ENCODE results near the gene SPHK2.

DNA sequence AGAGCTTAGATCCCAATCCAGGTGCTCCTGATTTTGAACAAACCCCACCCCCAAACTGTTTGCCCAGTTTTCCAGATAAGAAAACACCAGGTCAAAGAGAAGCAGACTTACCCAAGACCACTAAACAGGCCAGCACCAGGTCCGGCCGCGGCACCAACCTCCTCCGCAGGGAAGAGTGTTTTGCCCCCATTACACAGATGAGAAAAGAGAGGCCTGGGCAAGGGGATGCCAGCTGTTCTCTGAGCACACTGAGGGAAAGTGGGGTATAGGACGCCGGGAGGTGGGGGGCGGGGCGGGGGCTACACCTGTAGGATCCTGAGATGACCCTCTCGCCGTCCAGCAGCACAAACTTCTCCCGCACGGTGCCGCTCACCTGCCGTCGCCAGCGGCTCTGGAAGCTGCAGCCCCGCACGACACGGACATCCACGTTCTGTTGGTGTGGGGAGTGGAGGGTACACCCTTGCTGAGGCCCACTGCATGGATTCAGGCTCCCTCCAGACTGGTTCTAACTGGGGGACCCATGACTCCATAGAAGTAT, 9.7 kb upstream of the SPHK2 start:
- TF ChIP-seq POLR2A (IDR thresholded peaks at IDR 0.05; ENCODE audit: low read depth, low read length) = no peak
- TF ChIP-seq POLR2AphosphoS5 (IDR thresholded peaks at IDR 0.05; ENCODE audit: low read depth, low read length) = no peak
- no peak for TF ChIP-seq TAF1 (IDR thresholded peaks at IDR 0.05; ENCODE audit: low read depth, low read length)
- no peak for TF ChIP-seq PAX5 (IDR thresholded peaks at IDR 0.05; ENCODE audit: insufficient read depth, low read length, severe bottlenecking)
